RWPE2 (cell line): ENCODE data around the gene EYA3.

Experiments used
- ATAC-seq: fragments of 200-7000 bp; cut with Tn5 transposase; 3 replicates; pipeline ENCODE4 v1.9.1; 2021; ENCODE audit warnings: low read depth
- DNase-seq: peaks from one replicate; pipeline ENCODE4 v3.0.0-alpha.2; 2020; ENCODE audit warnings: low spot score
- H3K27ac ChIP-seq: fragments of 450-650 bp; 2 replicates; pipeline ENCODE4 v1.5.1; 2017; ENCODE audit warnings: mild to moderate bottlenecking; ENCODE audit not compliant: poor library complexity, severe bottlenecking
- H3K27me3 ChIP-seq: fragments of 250-450 bp; sonication (Bioruptor Pico); 2 replicates; pipeline ENCODE4 v1.5.1; 2021; ENCODE audit warnings: mild to moderate bottlenecking, moderate library complexity; ENCODE audit not compliant: insufficient read depth, poor library complexity, severe bottlenecking
- H3K36me3 ChIP-seq: fragments of 250-450 bp; sonication (Bioruptor Pico); 2 replicates; pipeline ENCODE4 v1.5.1; 2020; ENCODE audit warnings: low read depth, mild to moderate bottlenecking, moderate library complexity
- H3K4me1 ChIP-seq: fragments of 250-450 bp; sonication (Bioruptor Pico); 2 replicates; pipeline ENCODE4 v1.5.1; 2021; ENCODE audit warnings: mild to moderate bottlenecking, moderate library complexity; ENCODE audit not compliant: insufficient read depth, poor library complexity, severe bottlenecking
- H3K4me3 ChIP-seq: fragments of 250-450 bp; sonication (Bioruptor Pico); 2 replicates; pipeline ENCODE4 v1.5.1; 2021; ENCODE audit warnings: mild to moderate bottlenecking, moderate library complexity; ENCODE audit not compliant: severe bottlenecking
- H3K9me3 ChIP-seq: fragments of 250-450 bp; sonication (Bioruptor Pico); 2 replicates; pipeline ENCODE4 v1.5.1; 2021; ENCODE audit warnings: mild to moderate bottlenecking, moderate library complexity; ENCODE audit not compliant: severe bottlenecking
- TF ChIP-seq, protein P1 (sequence below): fragments of 450-650 bp; IDR thresholded peaks from one replicate; pipeline ENCODE4 v1.5.1; 2017; ENCODE audit warnings: mild to moderate bottlenecking, moderate library complexity; ENCODE audit not compliant: poor library complexity, severe bottlenecking

EYA3 gene

DNA sequence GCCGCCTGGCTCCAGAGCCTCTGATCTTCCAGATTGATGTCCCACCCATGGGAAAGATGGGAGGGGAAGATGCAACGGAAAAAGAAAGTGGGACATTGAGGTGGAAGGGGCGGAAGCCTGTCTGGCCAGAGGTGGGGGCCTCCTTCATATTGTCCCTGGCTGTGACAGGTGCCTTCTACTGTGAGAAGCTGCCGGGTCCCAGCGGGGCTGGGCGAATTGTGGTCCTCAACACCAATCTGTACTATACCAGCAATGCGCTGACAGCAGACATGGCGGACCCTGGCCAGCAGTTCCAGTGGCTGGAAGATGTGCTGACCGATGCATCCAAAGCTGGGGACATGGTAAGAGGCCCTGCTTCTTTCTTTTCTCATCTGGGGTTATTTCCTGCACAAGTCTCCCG, 134.2 kb downstream of the EYA3 start:
- H3K27ac ChIP-seq, result no peak overlapping the region
- H3K27me3 ChIP-seq, result no peaks in the 10 kb centered on the region
- TF ChIP-seq, protein P1, sequence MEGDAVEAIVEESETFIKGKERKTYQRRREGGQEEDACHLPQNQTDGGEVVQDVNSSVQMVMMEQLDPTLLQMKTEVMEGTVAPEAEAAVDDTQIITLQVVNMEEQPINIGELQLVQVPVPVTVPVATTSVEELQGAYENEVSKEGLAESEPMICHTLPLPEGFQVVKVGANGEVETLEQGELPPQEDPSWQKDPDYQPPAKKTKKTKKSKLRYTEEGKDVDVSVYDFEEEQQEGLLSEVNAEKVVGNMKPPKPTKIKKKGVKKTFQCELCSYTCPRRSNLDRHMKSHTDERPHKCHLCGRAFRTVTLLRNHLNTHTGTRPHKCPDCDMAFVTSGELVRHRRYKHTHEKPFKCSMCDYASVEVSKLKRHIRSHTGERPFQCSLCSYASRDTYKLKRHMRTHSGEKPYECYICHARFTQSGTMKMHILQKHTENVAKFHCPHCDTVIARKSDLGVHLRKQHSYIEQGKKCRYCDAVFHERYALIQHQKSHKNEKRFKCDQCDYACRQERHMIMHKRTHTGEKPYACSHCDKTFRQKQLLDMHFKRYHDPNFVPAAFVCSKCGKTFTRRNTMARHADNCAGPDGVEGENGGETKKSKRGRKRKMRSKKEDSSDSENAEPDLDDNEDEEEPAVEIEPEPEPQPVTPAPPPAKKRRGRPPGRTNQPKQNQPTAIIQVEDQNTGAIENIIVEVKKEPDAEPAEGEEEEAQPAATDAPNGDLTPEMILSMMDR, result no peak
- H3K36me3 ChIP-seq, result no peaks in the 10 kb centered on the region
- DNase-seq (no peak), ATAC-seq (no peak)
- H3K4me1 ChIP-seq, result no peaks in the 10 kb centered on the region
- H3K9me3 ChIP-seq, result no peaks in the 10 kb centered on the region
- no peak overlapping the region for H3K4me3 ChIP-seq

DNA sequence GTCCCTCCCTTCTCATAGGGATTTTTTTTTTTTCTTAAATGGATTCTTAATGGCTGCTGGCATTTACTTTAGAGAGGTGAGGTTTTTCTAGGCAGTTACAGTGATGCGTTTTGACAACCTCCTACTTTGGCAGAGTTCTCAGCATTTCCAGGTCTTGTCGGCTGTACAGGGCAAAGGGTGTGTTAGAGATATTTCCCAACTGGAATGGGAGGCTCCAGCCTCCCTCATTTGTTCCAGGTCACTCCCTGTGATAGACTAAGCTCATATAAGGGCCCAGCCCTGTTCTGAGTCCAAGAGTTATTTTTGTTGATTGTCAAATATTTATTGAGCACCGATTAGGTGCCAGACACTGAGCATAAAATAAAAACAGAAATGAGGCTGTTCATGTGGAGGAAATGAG, 136.3 kb downstream of the EYA3 start:
- TF ChIP-seq, protein P1, result no peak
- no peak for DNase-seq
- Histone ChIP-seq H3K4me3 (no peak overlapping the region), H3K9me3 (no peaks in the 10 kb centered on the region), H3K27me3 (no peaks in the 10 kb centered on the region), H3K27ac (no peak overlapping the region), H3K36me3 (no peaks in the 10 kb centered on the region), H3K4me1 (no peaks in the 10 kb centered on the region)
- no peak for ATAC-seq

DNA sequence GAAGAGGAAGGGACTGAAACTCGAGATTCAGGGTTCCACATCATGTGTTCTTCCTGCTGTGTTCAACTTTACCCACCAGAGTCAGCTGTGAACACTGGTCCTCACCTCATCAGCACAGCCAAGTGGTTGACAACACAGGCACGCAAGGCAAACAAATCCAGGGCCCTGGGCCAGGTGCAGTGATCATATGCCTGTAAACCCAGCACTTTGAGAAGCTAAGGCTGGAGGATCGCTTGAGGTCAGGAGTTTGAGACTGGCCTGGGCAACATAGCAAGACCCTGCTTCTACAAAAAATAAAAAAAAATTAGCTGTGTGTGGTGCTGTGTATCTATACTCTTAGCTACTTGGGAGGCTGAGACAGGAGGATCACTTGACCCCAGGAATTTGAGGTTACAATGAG, 137.0 kb downstream of the EYA3 start:
- no peaks in the 10 kb centered on the region for H3K36me3 ChIP-seq
- no peak overlapping the region for H3K27ac ChIP-seq
- H3K9me3 ChIP-seq, result no peaks in the 10 kb centered on the region
- no peaks in the 10 kb centered on the region for H3K27me3 ChIP-seq
- H3K4me1 ChIP-seq, result no peaks in the 10 kb centered on the region
- H3K4me3 ChIP-seq, result no peak overlapping the region
- TF ChIP-seq, protein P1, result no peak
- ATAC-seq (no peak), DNase-seq (no peak)

- no peak for ATAC-seq
- no peaks in the 10 kb centered on the region for H3K4me1 ChIP-seq
- no peak overlapping the region for H3K27ac ChIP-seq
- H3K27me3 ChIP-seq, result no peaks in the 10 kb centered on the region
- H3K9me3 ChIP-seq, result no peaks in the 10 kb centered on the region
- DNase-seq, result no peak
- H3K36me3 ChIP-seq, result no peaks in the 10 kb centered on the region
- no peak overlapping the region for H3K4me3 ChIP-seq
- TF ChIP-seq, protein P1, result no peak
Observed at GRCh38 chr1:27949027-27949426, 139.4 kb downstream of the EYA3 start.

GRCh38 chr1:27945020-27945419, 143.4 kb downstream of the EYA3 start:
- no peak for ATAC-seq
- H3K27me3 ChIP-seq, result no peaks in the 10 kb centered on the region
- TF ChIP-seq, protein P1, result no peak
- H3K36me3 ChIP-seq, result no peaks in the 10 kb centered on the region
- no peak for DNase-seq
- H3K9me3 ChIP-seq, result no peaks in the 10 kb centered on the region
- no peak overlapping the region for H3K4me3 ChIP-seq
- no peak overlapping the region for H3K27ac ChIP-seq
- no peaks in the 10 kb centered on the region for H3K4me1 ChIP-seq
